Esophagus (tissue), 2 donors: ENCODE measurements around the gene CYP2E1. TPM values are rescaled to one million over a fixed set of nuclear protein-coding genes. Genes with fewer than 3 reads are reported as not detected.
"Not testable (repeated sequence)": the region's sequence is repeated elsewhere in the genome, so short reads cannot be mapped to it uniquely, and the experiment has no call there.

Experiments
- H3K27ac ChIP-seq, 2 donors: one replicate each; pipeline ENCODE4 v1.5.1; 2013; ENCODE audit warnings: low read depth in 2 of 2, mild to moderate bottlenecking in 2 of 2, inconsistent platforms in 1 of 2, low read length in 1 of 2, moderate library complexity in 1 of 2
- H3K27me3 ChIP-seq, 2 donors: one replicate each; pipeline ENCODE4 v1.6.1; 2013; ENCODE audit warnings: low read length in 2 of 2, control low read depth in 1 of 2, mild to moderate bottlenecking in 1 of 2; ENCODE audit not compliant: insufficient read depth in 2 of 2, control insufficient read depth in 1 of 2
- H3K36me3 ChIP-seq, 2 donors: one replicate each; pipeline ENCODE4 v1.6.1; 2013; ENCODE audit warnings: low read length in 1 of 2; ENCODE audit not compliant: control insufficient read depth in 2 of 2, insufficient read depth in 2 of 2
- H3K4me1 ChIP-seq, 2 donors: one replicate each; pipeline ENCODE4 v1.6.1; 2013; ENCODE audit warnings: low read length in 1 of 2; ENCODE audit not compliant: control insufficient read depth in 2 of 2, insufficient read depth in 2 of 2
- H3K4me3 ChIP-seq, 2 donors: one replicate each; pipeline ENCODE4 v1.5.1; 2013; ENCODE audit warnings: low read length in 2 of 2, mild to moderate bottlenecking in 2 of 2, low read depth in 1 of 2, moderate library complexity in 1 of 2
- H3K9me3 ChIP-seq, 2 donors: one replicate each; pipeline ENCODE4 v1.6.1; 2013; ENCODE audit warnings: mild to moderate bottlenecking in 2 of 2, low read depth in 1 of 2, low read length in 1 of 2, moderate library complexity in 1 of 2; ENCODE audit not compliant: control insufficient read depth in 2 of 2, insufficient read depth in 1 of 2
- WGBS, 2 donors: extraction: QIAGEN DNeasy Blood & Tissue Kit; methylation state at CpG; one replicate each; pipeline ENCODE4 v1.1.7; 2013; 5-methylcytosine and 5-hydroxymethylcytosine counted together
- polyA plus RNA-seq, 2 donors: library from polyadenylated mRNA; stranded (reverse); fragments of 200-250 nt; gene quantifications; one replicate each; pipeline ENCODE4 v1.2.3, GENCODE V29; 2013
- donor health status: healthy with polysubstance abuse.
- donor health status: Bipolar disorder and iron deficiency.

Gene CYP2E1
- polyA plus RNA-seq, 2 donors = 15.8 to 19.3 TPM

DNA sequence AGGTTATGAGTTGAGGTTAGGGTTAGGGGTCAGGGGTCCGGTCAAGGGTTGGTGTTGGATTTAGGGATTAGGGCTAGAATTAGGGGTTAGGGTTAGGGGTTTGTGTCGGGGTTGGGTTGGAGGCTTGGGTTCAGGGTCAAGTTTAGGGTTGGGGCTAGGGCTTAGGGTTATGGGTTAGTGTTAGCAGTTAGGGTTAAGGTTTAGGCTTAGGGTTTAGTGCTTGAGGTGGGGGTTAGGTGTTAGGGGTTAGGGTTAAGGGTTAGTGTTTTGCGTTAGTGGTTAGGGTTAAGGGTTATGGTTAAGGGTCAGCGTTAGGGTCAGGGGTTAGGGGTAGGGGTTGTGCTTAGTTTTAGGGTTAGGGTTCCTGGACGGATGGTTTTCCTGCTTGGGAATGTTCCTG is 40.0 kb downstream of the CYP2E1 start:
- H3K27ac ChIP-seq = no peak overlapping the region
- WGBS, 2 donors = 87 to 89% methylated on average over 5 of the region's 5 CpGs
- H3K9me3 ChIP-seq = peaks cover 8 to 16% of the 10 kb centered on the region in 2 donors
- no peaks in the 10 kb centered on the region for H3K27me3 ChIP-seq
- no peak overlapping the region for H3K4me3 ChIP-seq
- H3K4me1 ChIP-seq = no peaks in the 10 kb centered on the region
- no peaks in the 10 kb centered on the region for H3K36me3 ChIP-seq

DNA sequence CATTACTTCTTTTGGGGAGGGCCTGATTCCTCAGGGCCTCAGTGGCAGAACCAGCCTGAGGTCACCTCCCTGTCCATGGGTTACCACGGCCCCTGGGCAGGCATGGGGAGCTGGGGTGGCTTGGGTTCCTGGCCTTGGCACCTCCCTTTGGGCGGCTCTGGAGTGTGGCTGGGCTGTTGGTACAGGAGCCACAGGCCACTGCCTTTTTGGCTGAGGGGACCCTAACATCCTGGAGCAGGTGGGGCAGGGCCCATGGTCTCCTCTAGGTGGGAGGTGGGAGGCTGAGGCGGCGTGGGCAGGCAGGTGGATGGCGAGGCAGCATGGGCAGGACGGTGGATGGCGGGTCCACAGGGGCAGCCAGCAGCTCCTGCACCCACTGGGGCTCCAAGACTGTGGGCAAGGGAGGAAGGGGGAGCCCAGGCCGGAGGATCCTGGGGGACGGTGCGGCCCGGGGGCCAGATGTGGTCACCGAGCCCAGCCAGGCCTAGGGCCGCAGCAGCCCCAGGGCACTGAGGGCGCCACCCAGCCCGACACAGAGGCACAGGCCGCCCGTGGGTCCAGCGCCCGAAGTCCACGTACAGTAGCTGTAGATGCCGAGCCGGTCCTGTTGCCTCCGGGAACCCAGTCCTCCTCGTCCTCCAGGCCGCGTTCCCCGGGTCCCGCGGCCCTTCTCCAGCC is 40.6 kb downstream of the CYP2E1 start:
- Histone ChIP-seq H3K27ac (no peak overlapping the region), H3K9me3 (peaks cover 8 to 16% of the 10 kb centered on the region in 2 donors), H3K27me3 (no peaks in the 10 kb centered on the region), H3K4me1 (no peaks in the 10 kb centered on the region), H3K4me3 (no peak overlapping the region), H3K36me3 (no peaks in the 10 kb centered on the region)
- WGBS, 2 donors = 91% methylated on average over 27 to 29 of the region's 29 CpGs

DNA sequence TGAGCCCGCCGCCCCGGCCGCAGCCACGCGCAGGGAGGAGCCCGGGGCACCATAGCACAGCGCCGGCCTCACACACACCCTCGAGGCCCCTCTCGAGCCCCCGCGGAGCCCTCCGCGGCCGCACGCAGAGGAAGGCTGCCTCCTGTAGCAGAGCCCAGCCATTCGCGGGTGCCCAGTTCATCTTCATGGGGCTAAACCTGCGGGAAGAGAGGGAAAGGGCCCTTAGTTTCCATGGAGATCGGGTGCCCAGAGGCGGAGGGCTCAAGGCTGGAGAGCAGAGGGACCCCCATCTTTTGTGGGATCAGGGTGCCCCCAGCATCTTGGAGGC is 41.1 kb downstream of the CYP2E1 start:
- H3K27ac ChIP-seq = no peak overlapping the region
- no peak overlapping the region for H3K4me3 ChIP-seq
- peaks cover 8 to 16% of the 10 kb centered on the region in 2 donors for H3K9me3 ChIP-seq
- no peaks in the 10 kb centered on the region for H3K27me3 ChIP-seq
- H3K4me1 ChIP-seq = no peaks in the 10 kb centered on the region
- 91% methylated on average over 21 to 22 of the region's 22 CpGs for WGBS, 2 donors
- no peaks in the 10 kb centered on the region for H3K36me3 ChIP-seq

DNA sequence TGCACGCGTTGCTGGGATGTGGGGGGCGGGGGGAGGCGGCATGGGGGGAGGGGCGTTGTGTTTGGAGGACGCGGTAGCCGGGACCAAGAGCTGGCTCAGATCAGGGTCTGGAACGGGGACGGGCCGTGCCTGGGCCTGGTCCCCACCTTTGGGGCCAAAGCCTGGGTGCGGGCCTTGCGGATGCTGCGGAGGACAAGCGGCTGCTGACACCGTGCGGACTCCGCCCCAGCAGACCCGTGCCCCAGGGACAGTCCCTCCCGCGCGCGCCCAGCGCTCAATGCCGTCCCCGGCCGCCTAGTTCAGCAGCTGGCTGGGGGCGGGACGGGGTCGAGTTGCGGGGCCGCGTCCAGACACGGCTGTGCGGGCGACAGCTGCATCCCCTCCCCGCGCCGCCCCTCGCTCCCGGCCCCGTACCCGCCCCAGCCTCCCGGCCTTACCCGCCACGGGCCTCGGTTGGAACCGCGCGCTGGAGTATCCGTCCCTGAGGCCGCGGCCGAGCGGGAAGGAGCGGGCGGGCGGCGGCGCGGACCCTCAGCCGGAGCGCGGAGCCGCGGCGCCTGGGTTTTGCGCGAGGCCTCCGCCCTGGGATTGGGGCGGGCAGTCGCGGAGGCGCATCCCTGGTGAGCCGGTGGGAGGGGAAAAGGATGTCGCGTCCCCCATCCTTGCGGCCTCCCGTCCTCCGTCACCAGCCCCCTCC is 41.8 kb downstream of the CYP2E1 start:
- H3K4me3 ChIP-seq, H3K27me3 ChIP-seq, H3K36me3 ChIP-seq, H3K27ac ChIP-seq, H3K4me1 ChIP-seq: not testable (repeated sequence)
- peaks cover 8 to 16% of the 10 kb centered on the region in 2 donors for H3K9me3 ChIP-seq
- WGBS, 2 donors = 12 to 60% methylated on average over 7 to 15 of the region's 80 CpGs

DNA sequence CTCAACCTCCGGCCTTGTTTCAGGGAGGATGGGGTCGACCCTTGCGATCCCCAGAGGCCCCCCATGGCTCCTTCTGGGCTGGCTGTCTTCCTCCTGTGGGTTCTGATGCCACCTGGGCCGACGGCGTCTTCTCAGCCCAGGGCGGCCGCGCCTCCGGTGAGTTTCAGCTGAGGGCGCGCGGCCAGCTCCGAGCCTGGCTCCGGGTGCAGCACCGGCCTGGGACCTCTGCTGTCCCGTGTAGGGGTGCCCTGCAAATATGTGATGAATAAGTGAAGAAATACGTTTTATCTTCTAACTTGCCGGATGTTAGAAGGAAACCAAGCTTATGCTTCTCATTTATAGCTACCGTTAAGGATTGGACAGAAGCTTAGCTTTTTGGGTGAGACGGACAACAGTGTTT is 42.6 kb downstream of the CYP2E1 start:
- not testable (repeated sequence) for H3K27me3 ChIP-seq, H3K36me3 ChIP-seq, H3K27ac ChIP-seq, H3K4me1 ChIP-seq, H3K4me3 ChIP-seq
- H3K9me3 ChIP-seq = peaks cover 8 to 16% of the 10 kb centered on the region in 2 donors
- WGBS, 2 donors = 46 to 66% methylated on average over 14 to 17 of the region's 21 CpGs

DNA sequence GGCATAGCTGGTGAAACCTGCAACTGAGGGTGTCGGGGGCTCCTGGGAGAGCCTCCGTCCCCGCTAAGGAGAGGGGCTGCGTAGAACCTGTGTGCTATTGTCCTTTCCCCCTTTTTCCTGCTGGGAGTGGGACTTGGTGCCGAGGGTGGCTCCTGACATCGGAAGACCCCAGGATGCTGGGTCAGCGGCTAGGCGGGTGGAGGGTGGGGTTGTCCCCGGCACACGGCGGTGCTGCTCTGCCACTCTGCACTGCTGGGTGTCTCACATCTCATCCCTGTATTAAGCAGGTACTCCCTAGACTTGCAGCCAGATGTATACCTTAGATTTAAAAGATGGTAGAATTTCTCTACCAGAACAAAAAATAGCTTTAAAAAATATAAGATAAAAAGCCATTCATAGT is 44.9 kb downstream of the CYP2E1 start:
- not testable (repeated sequence) for H3K4me1 ChIP-seq, H3K27me3 ChIP-seq, H3K27ac ChIP-seq, H3K4me3 ChIP-seq, H3K9me3 ChIP-seq, H3K36me3 ChIP-seq
- 86 to 91% methylated on average over 11 of the region's 11 CpGs for WGBS, 2 donors

DNA sequence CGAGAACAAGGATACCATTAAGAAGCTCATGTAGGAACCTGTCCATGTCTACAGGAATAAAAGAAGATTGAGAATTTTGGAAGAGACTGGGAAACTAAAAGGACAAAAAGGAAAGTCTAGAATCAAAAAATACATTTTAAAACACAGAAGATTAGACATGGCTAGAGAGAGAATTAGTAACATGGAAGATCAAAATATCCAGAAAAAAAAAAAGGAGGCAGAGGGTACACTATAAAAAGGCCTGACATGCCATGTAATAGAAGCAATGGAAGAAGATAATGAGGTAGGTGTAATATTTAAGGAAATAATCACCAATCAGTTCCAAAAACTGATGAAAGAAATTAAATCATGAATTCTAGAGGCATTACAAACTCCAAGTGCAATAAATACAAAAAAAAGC is 46.3 kb downstream of the CYP2E1 start:
- H3K4me3 ChIP-seq, H3K36me3 ChIP-seq, H3K4me1 ChIP-seq, H3K9me3 ChIP-seq, H3K27me3 ChIP-seq, H3K27ac ChIP-seq: not testable (repeated sequence)
- 68 to 71% methylated on average over 1 of the region's 1 CpG for WGBS, 2 donors

DNA sequence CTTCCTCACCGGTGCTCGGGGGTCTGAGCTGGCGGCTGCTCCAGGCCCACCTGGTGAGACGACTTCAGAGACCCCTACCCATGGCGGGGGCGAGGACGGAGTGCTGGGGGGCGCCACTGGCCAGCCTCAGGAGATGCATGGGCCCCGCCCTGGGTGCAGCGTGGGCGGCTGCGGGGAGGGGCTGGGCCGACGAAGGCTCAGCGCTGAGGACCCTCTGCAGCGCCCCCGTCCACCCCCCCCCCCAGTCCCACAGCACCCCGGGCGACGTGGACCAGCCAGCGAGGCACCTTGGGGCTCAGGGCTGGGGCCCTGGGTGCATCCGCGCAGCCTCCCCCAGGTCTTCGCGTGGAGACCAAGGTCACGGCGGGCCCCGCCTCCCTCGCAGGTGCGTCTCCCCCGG is 49.9 kb downstream of the CYP2E1 start:
- not testable (repeated sequence) for H3K27me3 ChIP-seq, H3K4me1 ChIP-seq, H3K36me3 ChIP-seq, H3K4me3 ChIP-seq, H3K9me3 ChIP-seq, H3K27ac ChIP-seq
- 78 to 84% methylated on average over 8 to 17 of the region's 31 CpGs for WGBS, 2 donors
